ENCODE data around the gene C4orf50. TPM values are rescaled to one million over a fixed set of nuclear protein-coding genes. Genes with fewer than 3 reads are reported as not detected.

C4orf50 gene
- polyA plus RNA-seq, 4 donors: 0.01 to 0.02 TPM; not detected in 2

- no peak for DNase-seq (ENCODE audit: low read depth in 4 of 4, low spot score in 2 of 4)
Measured at GRCh38 chr4:5899396-5899795, 118.8 kb downstream of the C4orf50 start.

GRCh38 chr4:5897674-5898073, 120.6 kb downstream of the C4orf50 start:
- DNase-seq (ENCODE audit: low read depth in 4 of 4, low spot score in 2 of 4): no peak

DNA sequence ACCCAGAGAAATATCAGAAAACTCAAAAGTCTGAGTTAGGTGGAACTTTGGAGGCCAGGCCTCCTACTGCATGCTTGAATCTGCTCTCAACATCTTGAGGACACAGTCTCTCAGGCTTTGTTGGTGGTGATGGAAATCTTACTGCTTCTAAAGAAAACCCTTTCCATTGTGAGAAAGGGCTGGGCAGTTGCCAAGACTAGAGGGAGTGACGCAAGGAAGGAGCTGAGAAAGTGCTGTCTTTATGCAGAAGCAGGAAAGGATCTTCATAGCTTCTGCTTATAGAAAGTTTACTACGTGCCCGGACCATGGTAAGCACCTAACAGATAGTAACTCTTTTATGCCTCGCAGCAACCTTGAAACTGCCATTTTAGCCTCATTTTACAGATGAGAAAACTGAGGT, 122.9 kb downstream of the C4orf50 start:
- no peak for DNase-seq (ENCODE audit: low read depth in 4 of 4, low spot score in 2 of 4)

DNA sequence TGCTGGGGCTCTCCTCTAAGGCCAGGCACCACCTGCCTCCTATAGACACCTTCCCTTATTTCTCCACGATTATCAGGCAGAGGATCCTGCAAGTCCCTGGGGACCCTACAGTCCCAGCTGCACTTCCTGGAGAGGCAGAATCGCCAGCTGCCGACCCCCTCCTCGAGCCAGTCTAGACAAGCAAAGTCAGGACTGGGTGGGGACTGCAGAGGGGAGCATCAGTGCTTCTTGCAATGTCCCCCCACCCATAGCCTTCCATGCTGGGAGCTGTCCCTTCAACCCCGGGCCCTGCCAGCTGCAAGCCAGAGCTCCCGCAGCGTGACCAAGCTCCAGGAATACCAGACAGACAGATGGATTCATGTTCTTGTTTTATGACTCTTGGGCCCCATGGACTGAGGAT, 124.0 kb downstream of the C4orf50 start:
- DNase-seq (ENCODE audit: low read depth in 4 of 4, low spot score in 2 of 4): no peak

GRCh38 chr4:5893591-5893990, 124.6 kb downstream of the C4orf50 start:
- DNase-seq (ENCODE audit: low read depth in 4 of 4, low spot score in 2 of 4): no peak

DNA sequence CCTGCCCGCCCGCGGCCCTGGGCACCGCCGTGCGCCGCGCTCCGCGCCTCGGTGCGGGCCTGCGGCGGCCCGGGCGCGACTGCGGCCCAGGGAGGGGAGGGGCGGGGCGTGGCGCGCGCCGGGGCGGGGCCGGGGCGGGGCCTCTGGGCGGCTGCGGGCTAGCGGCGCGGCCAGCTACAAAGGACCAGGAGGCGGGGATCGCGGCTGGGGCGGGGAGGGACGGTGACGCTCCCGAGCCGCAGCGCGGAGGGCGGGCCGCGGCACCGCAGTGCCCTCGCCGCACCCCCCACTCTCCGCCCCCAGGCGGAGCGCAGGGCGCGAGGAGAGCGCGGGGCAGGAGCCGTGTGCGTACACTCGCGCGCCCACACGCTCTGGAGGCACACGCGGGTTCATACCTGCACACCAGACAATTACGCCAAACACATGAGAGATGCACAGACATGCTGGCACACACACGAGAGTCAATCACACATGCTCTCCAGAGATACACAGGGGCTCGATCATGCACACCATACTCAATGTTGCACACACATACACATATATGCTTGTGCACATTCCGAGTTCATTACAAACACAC, 125.1 kb downstream of the C4orf50 start, which contains the start of gene CRMP1:
Gene CRMP1, minus strand, starts transcription at position 83 of the 577 bp plus-strand sequence. CDS start 117 bp downstream, outside the sequence.
- no peak for DNase-seq (ENCODE audit: low read depth in 4 of 4, low spot score in 2 of 4)

- DNase-seq (ENCODE audit: low read depth in 4 of 4, low spot score in 2 of 4): no peak
Measured at GRCh38 chr4:5892323-5893003, 125.8 kb downstream of the C4orf50 start.

DNA sequence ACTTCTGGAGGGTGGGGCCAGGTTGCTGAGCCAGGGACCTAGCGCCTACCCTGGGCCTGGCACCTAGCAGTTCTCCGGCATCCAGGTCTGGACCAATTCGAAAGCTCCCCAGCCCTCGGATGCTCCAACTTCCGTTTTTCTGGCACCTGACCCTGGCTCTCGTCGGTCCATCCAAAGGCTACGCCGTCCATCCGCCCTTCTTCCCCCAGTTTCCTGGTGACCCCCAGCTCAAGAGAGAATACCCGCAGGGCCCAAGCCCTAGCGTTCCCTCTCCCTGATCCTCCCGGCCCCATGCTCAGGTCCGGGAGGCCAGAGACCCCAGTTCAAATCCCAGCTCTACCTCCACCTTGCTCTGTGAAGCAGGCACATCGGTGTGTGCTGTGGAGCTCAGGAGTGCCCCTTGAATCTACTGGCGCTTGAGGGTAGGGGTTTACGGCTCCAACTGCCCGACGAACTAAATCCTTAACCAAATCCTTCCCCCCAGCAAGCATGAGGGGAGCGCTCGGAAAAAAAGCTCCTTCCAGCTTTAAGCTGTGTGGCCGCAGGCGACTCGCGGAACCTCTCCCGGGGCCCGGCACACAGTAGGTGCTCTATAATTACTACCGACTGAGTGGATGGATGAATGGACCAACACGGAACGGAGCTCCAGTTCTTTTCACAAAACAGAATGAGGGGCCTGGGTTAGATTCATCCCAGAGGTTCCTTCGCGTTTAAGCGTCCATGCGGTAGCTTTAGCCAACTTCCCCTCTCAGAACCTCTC, 126.5 kb downstream of the C4orf50 start:
- DNase-seq (ENCODE audit: low read depth in 4 of 4, low spot score in 2 of 4): no peak

DNA sequence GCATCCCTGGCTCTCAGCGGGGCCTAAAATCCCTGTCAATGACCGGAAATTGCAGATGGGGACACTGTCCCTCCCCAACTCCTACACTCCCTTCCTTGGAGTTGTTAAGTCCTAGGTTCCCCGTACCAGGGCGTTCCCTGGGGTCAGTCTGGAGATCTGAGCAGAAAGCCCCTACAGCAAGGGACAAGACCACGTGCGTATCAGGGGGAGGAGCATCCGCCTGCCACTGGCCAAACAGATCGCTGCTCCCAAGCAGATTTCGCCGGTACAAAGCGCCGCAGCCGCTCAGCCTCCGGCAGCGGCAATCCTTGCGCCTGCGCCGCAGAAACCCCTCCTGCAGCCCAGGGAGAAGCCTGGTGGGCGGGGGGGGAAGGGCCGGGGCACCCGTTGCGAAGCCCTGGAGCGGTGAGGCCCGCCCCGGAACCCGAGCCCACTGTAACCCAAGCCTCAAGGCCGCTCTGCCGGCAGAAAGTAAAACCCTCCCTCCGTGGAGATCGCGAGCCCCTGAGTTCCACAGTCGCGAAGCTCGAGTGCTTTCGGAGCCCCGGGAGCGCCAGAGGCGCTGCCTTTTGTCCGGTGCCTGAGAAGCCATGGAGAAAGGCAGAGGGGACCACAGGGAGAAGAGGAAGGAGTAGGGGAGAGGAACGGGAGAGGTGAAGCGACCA, 128.0 kb downstream of the C4orf50 start:
- peak in 1 of 4 donors; percentile 44 for DNase-seq (ENCODE audit: low read depth in 4 of 4, low spot score in 2 of 4)

DNA sequence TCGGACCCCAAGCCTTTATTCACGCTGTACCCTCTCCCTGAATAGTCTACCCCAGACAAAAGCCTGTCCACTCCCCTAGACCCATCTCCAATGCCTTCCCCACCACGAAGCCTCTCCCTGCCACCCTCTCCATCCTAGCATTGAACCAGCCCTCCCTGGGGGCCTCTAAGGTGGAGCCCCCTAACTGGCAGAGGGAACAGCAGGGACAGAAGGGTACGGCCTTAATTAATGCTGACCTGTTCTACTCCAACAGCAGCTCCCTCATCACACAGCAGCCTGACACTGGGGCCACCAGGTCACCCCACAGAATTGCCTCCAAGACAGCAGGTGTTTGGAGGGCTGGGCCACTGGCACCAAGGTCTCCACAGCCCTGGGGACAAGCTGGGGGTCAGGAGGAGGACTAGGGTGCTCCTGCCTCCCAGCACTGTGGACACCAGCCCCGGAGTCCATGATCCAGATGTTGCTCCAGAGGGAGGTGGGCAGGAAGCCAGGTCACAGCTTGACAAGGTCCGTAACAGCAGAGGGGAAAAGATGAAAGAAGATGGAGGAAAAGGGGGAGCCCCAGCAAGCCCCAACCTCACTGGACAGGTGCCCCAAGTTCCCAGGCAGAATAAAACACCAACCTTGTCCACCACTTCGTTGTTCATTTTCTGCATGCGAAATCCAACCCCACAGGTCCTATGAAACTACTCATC, 129.1 kb downstream of the C4orf50 start:
- no peak for DNase-seq (ENCODE audit: low read depth in 4 of 4, low spot score in 2 of 4)

GRCh38 chr4:5888222-5889001, 129.8 kb downstream of the C4orf50 start:
- peak in 1 of 4 donors; percentile 29 for DNase-seq (ENCODE audit: low read depth in 4 of 4, low spot score in 2 of 4)

GRCh38 chr4:5887361-5888221, 130.6 kb downstream of the C4orf50 start:
- no peak for DNase-seq (ENCODE audit: low read depth in 4 of 4, low spot score in 2 of 4)

GRCh38 chr4:5887011-5887360, 131.2 kb downstream of the C4orf50 start:
- no peak for DNase-seq (ENCODE audit: low read depth in 4 of 4, low spot score in 2 of 4)

GRCh38 chr4:5885733-5886132, 132.5 kb downstream of the C4orf50 start:
- DNase-seq (ENCODE audit: low read depth in 4 of 4, low spot score in 2 of 4): no peak

GRCh38 chr4:5884796-5885195, 133.4 kb downstream of the C4orf50 start:
- no peak for DNase-seq (ENCODE audit: low read depth in 4 of 4, low spot score in 2 of 4)

- DNase-seq (ENCODE audit: low read depth in 4 of 4, low spot score in 2 of 4): no peak
Measured at GRCh38 chr4:5883916-5884315, 134.3 kb downstream of the C4orf50 start.

DNA sequence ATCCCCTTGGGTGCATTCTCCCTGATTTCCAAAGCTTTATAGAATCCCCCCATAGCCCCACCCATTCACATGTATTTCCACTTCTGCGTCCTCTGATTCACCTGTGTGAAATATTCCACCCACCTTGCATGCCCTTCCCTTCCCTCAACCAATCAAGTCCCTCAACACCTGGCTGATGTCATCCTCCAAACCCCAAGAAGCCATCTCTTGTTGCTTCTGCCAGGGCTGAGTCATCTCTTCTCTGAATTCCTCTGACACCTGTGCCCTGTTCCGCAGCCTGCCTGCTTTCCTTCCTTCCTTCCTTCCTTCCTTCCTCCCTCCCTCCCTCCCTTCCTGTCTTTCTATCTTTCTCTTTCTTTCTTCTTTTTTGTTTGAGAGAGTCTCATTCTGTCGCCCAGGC, 135.3 kb downstream of the C4orf50 start:
- no peak for DNase-seq (ENCODE audit: low read depth in 4 of 4, low spot score in 2 of 4)

DNA sequence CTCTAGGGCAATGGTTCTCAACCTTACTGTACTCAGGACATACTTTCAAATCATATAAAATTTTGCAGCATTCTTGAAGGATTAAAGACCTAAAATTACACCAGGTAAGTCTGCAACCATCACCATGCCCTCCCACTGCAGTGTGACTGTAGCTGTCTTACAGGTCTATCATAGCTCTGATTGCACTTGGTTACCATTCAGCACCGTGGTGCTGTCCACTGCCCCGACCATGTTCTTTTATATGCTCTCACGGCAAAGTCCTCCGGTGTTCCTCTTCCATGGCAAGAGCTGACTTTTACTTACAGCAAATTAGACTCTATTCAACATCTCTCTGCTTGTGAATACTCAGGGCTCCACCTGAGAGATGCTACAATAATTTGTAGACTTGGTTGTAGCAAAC, 136.9 kb downstream of the C4orf50 start:
- DNase-seq (ENCODE audit: low read depth in 4 of 4, low spot score in 2 of 4): no peak

DNA sequence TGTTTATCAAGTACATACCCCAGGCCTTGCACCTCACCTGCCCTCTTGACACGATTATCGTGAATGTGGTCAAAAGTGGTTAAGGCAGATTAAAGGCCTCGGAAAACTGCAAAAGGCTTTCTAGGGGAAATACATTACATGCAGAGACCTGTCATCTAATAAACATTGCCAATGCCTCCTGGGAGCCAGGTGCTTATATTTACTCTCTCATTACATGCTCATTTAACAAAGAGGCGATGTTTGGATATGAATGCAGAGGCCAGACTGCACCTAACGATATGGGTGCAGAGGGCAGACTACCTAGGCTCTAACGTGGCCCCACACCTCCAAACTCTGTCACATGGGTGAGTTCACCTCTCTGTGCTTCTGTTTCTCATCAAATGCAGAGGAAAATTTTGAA, 139.9 kb downstream of the C4orf50 start:
- no peak for DNase-seq (ENCODE audit: low read depth in 4 of 4, low spot score in 2 of 4)

Measured in left renal cortex interstitium (tissue), 4 donors.